ENCODE results near the gene CTSO.
"Not testable (repeated sequence)": the region's sequence is repeated elsewhere in the genome, so short reads cannot be mapped to it uniquely, and the experiment has no call there.

CTSO gene

GRCh38 chr4:155946486-155946885, 7.2 kb downstream of the CTSO start:
- DNase-seq (ENCODE audit: low read depth), result no peak
- TF ChIP-seq CTCF (IDR thresholded peaks at IDR 0.05; ENCODE audit: insufficient read depth, low read depth, low read length, missing control alignments), result no peak
- no peak overlapping the region for H3K4me3 ChIP-seq (ENCODE audit: low read depth, low read length)

- no peak overlapping the region for H3K4me3 ChIP-seq (ENCODE audit: low read depth, low read length)
- no peak for TF ChIP-seq CTCF (IDR thresholded peaks at IDR 0.05; ENCODE audit: insufficient read depth, low read depth, low read length, missing control alignments)
- no peak for DNase-seq (ENCODE audit: low read depth)
These were observed 9.2 kb downstream of the CTSO start for GRCh38 chr4:155944516-155944915.

- H3K4me3 ChIP-seq (ENCODE audit: low read depth, low read length), result no peak overlapping the region
- DNase-seq (ENCODE audit: low read depth), result no peak
- TF ChIP-seq CTCF (IDR thresholded peaks at IDR 0.05; ENCODE audit: insufficient read depth, low read depth, low read length, missing control alignments), result no peak
These were observed 9.9 kb downstream of the CTSO start for GRCh38 chr4:155943605-155944291.

GRCh38 chr4:155941820-155942219, 11.8 kb downstream of the CTSO start:
- no peak overlapping the region for H3K4me3 ChIP-seq (ENCODE audit: low read depth, low read length)
- DNase-seq (ENCODE audit: low read depth), result no peak
- TF ChIP-seq CTCF (IDR thresholded peaks at IDR 0.05; ENCODE audit: insufficient read depth, low read depth, low read length, missing control alignments), result no peak

- no peak overlapping the region for H3K4me3 ChIP-seq (ENCODE audit: low read depth, low read length)
- DNase-seq (ENCODE audit: low read depth), result no peak
- no peak for TF ChIP-seq CTCF (IDR thresholded peaks at IDR 0.05; ENCODE audit: insufficient read depth, low read depth, low read length, missing control alignments)
These were observed 12.4 kb downstream of the CTSO start for GRCh38 chr4:155941085-155941790.

GRCh38 chr4:155935389-155935986, 18.2 kb downstream of the CTSO start:
- no peak for TF ChIP-seq CTCF (IDR thresholded peaks at IDR 0.05; ENCODE audit: insufficient read depth, low read depth, low read length, missing control alignments)
- no peak for DNase-seq (ENCODE audit: low read depth)
- H3K4me3 ChIP-seq (ENCODE audit: low read depth, low read length), result no peak overlapping the region

- H3K4me3 ChIP-seq (ENCODE audit: low read depth, low read length); DNase-seq (ENCODE audit: low read depth): not testable (repeated sequence)
These were observed 19.0 kb downstream of the CTSO start for GRCh38 chr4:155934634-155935033.
